Vagina (tissue), 2 donors: Measurements from ENCODE around the gene CFAP141. TPM values are rescaled to one million over a fixed set of nuclear protein-coding genes. Genes with fewer than 3 reads are reported as not detected.

Source experiments
- DNase-seq, 2 donors: peaks; one replicate each; pipeline ENCODE4 v3.0.0-alpha.2; 2017; ENCODE audit errors: extremely low spot score in 2 of 2
- H3K27ac ChIP-seq: fragments of 200-600 bp; sonication (generic); one replicate; pipeline ENCODE4 v1.5.1; 2019
- H3K27me3 ChIP-seq: fragments of 200-600 bp; sonication (generic); one replicate; pipeline ENCODE4 v1.5.1; 2019
- H3K36me3 ChIP-seq, 2 donors: fragments of 200-600 bp; sonication (generic); one replicate each; pipeline ENCODE4 v1.5.1; 2017 to 2019
- H3K4me1 ChIP-seq: fragments of 200-600 bp; sonication (generic); one replicate; pipeline ENCODE4 v1.5.1; 2019
- H3K4me3 ChIP-seq, 2 donors: fragments of 200-600 bp; sonication (generic); 1 replicate in 1 of 2; 2 replicates in 1 of 2; pipeline ENCODE4 v1.5.1; 2016 to 2019
- H3K9me3 ChIP-seq: fragments of 200-600 bp; sonication (generic); one replicate; pipeline ENCODE4 v1.5.1; 2019
- CTCF ChIP-seq, 3 experiments: fragments of 450-650 bp in 2 of 3; fragments of 200-600 bp in 1 of 3; sonication (generic) in 1 of 3; IDR thresholded peaks; one replicate each; pipeline ENCODE4 v1.5.1; 2017 to 2019; ENCODE audit warnings: antibody characterized with exemption in 3 of 3, mild to moderate bottlenecking in 2 of 3, moderate library complexity in 2 of 3
- POLR2A ChIP-seq, 2 donors: fragments of 450-650 bp; IDR thresholded peaks; one replicate each; pipeline ENCODE4 v1.6.1; 2017; ENCODE audit warnings: antibody characterized with exemption in 2 of 2, mild to moderate bottlenecking in 2 of 2, moderate library complexity in 2 of 2
- POLR2AphosphoS5 ChIP-seq, 2 donors: sonication (generic); formaldehyde crosslinking; IDR thresholded peaks; one replicate each; pipeline ENCODE4 v1.9.0; 2017; ENCODE audit warnings: antibody characterized with exemption in 2 of 2, mild to moderate bottlenecking in 2 of 2, low read depth in 1 of 2; ENCODE audit not compliant: insufficient read depth in 1 of 2
- intact Hi-C: fragments of 100-400 bp; cut with DNase I; formaldehyde crosslinking; loops from one replicate; pipeline ENCODE4 v1.15.1; 2023
- total RNA-seq: library from RNA; depleted of rRNA; stranded (reverse); fragments of >200 nt; gene quantifications from one replicate; pipeline ENCODE4 v1.2.3, GENCODE V29; 2016

Gene CFAP141
- total RNA-seq, result not detected

DNA sequence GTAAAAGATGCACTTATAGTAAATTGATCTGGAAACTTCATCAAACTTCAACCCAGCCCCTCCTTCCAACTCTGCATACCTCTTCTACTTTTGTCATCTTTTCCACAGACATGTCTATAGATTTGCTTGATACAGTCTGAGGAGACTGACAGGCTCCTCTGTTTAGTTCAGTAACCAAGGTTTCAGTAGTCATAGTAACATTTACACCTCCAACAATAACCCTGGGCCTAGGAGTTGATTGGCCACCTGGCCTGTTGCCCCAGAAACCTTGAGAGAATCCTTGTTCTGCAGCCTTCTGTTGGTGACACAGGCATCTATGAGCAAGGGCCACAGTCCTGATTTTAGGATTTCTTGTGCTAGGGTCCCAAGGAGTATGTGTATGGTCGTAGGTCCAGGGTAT is at the start of gene CFAP141:
TSS of gene CFAP141 (minus strand) at position 138 of the 400 bp plus-strand sequence. CDS start at position 112, 26 bp downstream.
- no peak within 1 kb of the TSS for H3K27ac ChIP-seq
- H3K4me3 ChIP-seq, result no peak within 1 kb of the TSS
- no peak for DNase-seq
- TF ChIP-seq POLR2AphosphoS5 (IDR thresholded peaks at IDR 0.05; ENCODE audit: insufficient read depth in 1 of 2, low read depth in 1 of 2) (no peak), CTCF (IDR thresholded peaks at IDR 0.05) (no peak), POLR2A (IDR thresholded peaks at IDR 0.05) (no peak)
- H3K4me1 ChIP-seq, result no peaks in the 10 kb centered on the region
- H3K27me3 ChIP-seq, result no peaks in the 10 kb centered on the region
- H3K9me3 ChIP-seq, result no peaks in the 10 kb centered on the region
- intact Hi-C loops, result no loop called here
- peaks cover 0 to 39% of the 10 kb centered on the region in 2 donors for H3K36me3 ChIP-seq

DNA sequence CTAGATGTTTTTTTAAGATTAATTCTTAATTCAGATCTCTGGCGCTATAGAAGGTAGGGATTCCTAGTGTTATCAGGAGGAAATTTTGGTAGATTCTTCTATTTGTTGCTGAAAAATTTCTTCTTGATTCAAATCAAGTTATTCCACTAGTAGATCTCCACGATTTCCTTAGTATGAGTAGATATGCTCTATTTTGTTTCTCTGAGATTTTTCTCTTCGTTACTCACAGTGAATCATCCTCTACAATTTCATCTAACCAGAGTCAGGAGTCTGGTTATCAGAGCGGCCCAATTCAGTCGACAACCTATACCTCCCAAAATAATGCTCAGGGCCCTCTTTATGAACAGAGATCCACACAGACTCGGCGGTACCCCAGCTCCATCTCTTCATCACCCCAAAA is 47.5 kb upstream of the CFAP141 start:
- no peak overlapping the region for H3K27ac ChIP-seq
- H3K36me3 ChIP-seq, result peaks cover 20 to 99% of the 10 kb centered on the region in 2 donors
- H3K27me3 ChIP-seq, result no peaks in the 10 kb centered on the region
- DNase-seq, result no peak
- intact Hi-C loops, result no loop called here
- H3K9me3 ChIP-seq, result no peaks in the 10 kb centered on the region
- TF ChIP-seq POLR2A (IDR thresholded peaks at IDR 0.05), result no peak
- TF ChIP-seq CTCF (IDR thresholded peaks at IDR 0.05), result no peak
- no peak for TF ChIP-seq POLR2AphosphoS5 (IDR thresholded peaks at IDR 0.05; ENCODE audit: insufficient read depth in 1 of 2, low read depth in 1 of 2)
- H3K4me1 ChIP-seq, result no peaks in the 10 kb centered on the region
- no peak overlapping the region for H3K4me3 ChIP-seq

- Histone ChIP-seq H3K4me1 (no peaks in the 10 kb centered on the region), H3K27ac (no peak overlapping the region), H3K9me3 (no peaks in the 10 kb centered on the region), H3K4me3 (no peak overlapping the region), H3K36me3 (peaks cover 2 to 83% of the 10 kb centered on the region in 2 donors), H3K27me3 (no peaks in the 10 kb centered on the region)
- TF ChIP-seq POLR2A (IDR thresholded peaks at IDR 0.05), result no peak
- TF ChIP-seq CTCF (IDR thresholded peaks at IDR 0.05), result no peak
- TF ChIP-seq POLR2AphosphoS5 (IDR thresholded peaks at IDR 0.05; ENCODE audit: insufficient read depth in 1 of 2, low read depth in 1 of 2), result no peak
- intact Hi-C loops, result no loop called here
- no peak for DNase-seq
Measured at GRCh38 chr1:154241703-154242351, 35.7 kb upstream of the CFAP141 start.

DNA sequence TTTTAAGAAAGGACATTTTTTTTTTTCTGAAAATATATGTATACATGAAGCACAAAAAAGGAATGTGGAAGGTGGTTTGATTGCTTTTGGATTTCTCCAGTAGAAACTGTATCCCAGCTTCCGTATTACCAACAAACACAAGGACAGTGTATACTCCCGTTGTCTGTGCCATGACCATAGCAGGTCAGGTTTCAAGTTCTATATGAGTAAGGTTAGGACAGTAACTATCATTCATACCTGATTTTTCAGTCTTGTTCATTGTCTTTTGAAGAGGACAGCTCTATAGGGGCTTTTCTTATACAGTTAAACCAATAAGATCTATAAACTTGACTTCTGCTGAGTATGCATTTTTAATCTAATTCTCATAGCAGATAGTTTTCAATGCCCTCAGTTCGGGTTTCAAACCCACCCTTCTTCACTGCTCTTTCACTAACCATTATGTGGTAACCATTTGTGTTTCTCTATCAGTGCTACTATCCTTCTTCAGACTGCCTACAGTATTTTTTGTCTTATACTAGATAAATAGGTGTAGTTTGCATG is 34.2 kb upstream of the CFAP141 start:
- H3K36me3 ChIP-seq, result peaks cover 0 to 83% of the 10 kb centered on the region in 2 donors
- no peak overlapping the region for H3K4me3 ChIP-seq
- TF ChIP-seq POLR2AphosphoS5 (IDR thresholded peaks at IDR 0.05; ENCODE audit: insufficient read depth in 1 of 2, low read depth in 1 of 2), result no peak
- TF ChIP-seq POLR2A (IDR thresholded peaks at IDR 0.05), result no peak
- TF ChIP-seq CTCF (IDR thresholded peaks at IDR 0.05), result no peak
- DNase-seq, result no peak
- no peaks in the 10 kb centered on the region for H3K27me3 ChIP-seq
- intact Hi-C loops, result no loop called here
- no peaks in the 10 kb centered on the region for H3K9me3 ChIP-seq
- H3K27ac ChIP-seq, result no peak overlapping the region
- H3K4me1 ChIP-seq, result no peaks in the 10 kb centered on the region

- H3K4me3 ChIP-seq, result no peak overlapping the region
- H3K9me3 ChIP-seq, result no peaks in the 10 kb centered on the region
- H3K27me3 ChIP-seq, result no peaks in the 10 kb centered on the region
- no peaks in the 10 kb centered on the region for H3K4me1 ChIP-seq
- peaks cover 0 to 83% of the 10 kb centered on the region in 2 donors for H3K36me3 ChIP-seq
- no peak for DNase-seq
- intact Hi-C loops, result no loop called here
- no peak for TF ChIP-seq POLR2AphosphoS5 (IDR thresholded peaks at IDR 0.05; ENCODE audit: insufficient read depth in 1 of 2, low read depth in 1 of 2)
- no peak for TF ChIP-seq CTCF (IDR thresholded peaks at IDR 0.05)
- TF ChIP-seq POLR2A (IDR thresholded peaks at IDR 0.05), result no peak
- no peak overlapping the region for H3K27ac ChIP-seq
Measured at GRCh38 chr1:154239491-154239890, 33.4 kb upstream of the CFAP141 start.
